NCI-H1417 (cell line): ENCODE data around the gene ST6GAL1.
"Not testable (repeated sequence)": the region's sequence is repeated elsewhere in the genome, so short reads cannot be mapped to it uniquely, and the experiment has no call there.

Source experiments
- DNase-seq, 3 experiments: peaks; one replicate each; lab custom pipeline; 2025; lab: John Stamatoyannopoulos, UW

The ST6GAL1 gene

DNA sequence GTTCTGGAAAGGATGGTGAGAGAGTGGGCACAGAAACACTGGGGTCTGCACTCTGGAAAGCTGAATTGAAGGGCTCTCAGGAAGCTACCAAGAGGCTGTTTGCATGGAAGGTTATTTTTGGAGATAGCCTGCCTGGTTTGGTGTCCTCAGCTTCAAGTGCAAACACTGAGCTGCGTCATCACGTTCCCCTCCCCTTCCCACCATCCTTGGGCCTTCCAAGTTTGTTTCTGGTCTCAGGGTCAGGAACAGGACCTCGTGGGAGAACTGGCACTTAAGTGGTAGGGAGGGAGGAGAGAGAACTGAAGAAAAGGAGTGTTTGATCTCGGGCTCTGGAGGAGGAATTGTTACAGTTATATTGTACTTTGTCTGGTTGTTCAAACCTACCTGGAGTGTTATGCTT, 10.6 kb downstream of the ST6GAL1 start:
- DNase-seq, result peak in 1 of 3 experiments; percentile 14

DNA sequence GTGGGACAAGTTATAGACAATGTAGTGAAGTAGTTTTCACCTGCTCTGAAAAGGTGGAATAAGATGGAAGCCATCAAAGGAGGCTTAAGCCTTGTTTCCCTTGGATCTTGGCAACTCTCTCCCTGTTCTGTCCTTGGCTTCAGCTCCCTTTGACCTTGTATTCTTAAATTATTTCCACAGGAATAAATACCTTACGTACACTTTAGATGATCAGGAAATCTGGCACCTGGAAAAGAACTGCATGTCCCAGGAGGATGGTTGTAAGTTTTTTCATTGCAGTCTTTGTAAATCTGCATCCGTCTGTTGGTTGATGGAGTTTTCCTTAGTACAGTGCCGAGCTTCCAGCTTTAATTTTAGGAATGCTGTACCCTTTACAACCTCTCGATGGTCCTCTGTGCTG, 11.8 kb downstream of the ST6GAL1 start:
- DNase-seq, result no peak

DNA sequence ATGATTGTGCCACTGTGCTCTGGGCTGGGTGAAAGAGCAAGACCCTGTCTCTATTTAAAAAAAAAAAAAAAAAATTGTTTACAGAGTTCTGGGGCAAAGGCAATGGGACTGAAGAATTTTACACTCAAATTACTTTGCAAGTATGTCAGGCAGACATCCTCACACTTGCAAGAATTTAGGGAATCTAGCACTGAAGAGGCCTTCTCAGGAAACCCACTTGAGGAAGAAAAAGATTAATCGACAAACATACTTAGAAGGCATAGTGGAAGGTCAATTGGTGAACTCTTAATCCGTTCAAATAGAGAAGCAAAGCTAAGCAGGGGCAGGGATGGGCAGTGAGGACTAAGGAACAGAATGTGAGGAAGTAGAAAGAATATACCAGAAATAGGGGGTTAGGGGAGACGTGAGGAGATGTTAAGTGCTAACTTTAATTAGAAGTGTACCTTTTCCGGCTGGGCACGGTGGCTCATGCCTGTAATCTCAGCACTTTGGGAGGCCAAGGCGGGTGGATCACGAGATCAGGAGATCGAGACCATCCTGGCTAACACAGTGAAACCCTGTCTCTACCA, 15.0 kb downstream of the ST6GAL1 start:
- DNase-seq, result no peak

DNA sequence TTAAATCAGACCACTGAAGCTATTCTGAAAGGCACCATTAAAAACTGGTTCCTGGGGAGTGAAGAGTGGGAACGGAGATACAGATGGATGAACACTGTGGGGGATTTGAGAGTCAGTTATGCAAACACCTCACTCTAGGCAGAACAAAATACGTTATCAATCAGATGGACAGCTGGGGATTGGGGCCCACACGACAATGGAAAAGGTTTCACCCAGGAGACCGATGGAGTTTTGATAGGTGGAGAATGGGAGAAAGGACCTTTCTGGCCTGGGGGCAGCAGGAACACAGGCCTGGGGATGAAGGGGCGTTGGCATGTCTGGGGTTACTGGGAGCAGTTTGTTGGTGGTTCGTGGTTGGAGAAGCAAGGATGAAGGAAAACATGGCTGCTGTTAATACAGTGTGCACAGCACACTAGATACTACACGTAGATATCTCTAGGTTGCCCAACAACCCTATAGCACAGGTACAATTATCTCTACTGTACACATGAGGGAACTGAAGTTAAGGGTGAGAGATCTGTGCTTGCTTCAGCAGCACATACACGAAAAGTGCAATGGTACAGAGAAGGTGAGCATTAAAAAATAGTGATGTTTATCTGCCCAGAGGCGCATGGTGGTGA, 16.5 kb downstream of the ST6GAL1 start:
- DNase-seq, result peak in 2 of 3 experiments; percentile 16 to 38

DNA sequence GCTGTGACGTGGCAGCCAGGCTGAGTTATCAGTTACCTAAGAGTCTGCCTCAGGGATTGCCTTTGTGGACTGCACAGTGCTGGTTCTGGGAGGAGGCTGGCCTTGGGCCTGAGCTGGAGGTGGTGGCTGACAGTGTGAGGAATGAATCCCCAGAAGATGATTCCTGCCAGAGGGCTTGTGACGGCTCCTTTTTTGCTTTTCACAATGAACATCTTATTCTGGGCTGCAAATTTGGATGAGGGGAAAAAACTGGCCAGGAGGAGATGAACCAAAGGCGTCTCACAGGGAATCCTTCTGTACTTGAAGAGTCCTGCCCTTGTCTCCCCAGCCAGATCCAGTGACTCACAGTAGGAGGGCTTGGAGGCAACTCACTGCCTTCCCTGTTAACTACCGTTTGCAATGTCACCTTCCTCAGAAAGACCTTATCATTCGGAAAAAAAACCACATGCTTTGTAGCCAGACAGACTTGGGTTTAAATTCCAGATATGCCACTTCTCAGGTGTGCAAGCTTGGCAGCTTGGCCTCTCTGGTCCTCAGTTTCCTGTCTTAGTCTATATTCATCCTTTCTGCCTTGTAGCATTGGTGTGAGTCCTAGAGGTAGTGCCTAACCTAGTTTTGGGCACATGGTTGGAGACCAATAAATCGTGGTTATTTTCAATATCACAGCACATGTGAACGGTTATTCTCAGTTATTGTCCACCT, 19.1 kb downstream of the ST6GAL1 start:
- DNase-seq, result no peak

DNA sequence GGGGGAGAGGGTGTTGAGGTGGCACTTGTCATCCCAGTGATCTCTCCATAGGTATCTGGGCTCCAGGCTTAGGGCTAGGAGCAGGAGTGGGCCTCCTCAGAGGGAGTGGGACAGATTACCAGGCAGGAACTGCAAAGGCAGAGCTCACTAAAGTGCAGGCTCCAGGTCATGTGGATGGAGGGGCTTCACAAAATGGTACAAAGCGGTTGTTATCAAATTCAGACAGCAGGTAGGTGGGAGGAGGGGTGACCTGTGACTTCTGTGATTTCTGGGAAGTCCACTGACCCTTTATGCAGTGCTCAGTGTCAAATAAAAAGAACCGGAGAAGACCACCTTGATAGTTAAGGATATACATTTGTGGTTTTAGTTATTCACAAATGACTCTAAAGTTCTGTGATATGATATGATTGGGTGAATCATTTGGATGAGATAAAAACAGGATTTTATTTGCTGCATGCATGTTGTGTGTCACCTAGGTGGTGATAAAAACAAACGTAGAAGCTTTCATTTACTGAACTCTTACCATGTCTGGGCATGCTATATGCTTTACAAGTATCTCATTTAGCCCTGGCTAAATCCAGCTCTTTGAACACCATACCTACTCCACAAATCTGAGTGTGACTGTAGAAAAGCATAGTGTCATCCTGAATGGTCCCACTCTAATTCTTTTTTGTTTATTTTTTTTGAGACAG, 20.2 kb downstream of the ST6GAL1 start:
- no peak for DNase-seq

DNA sequence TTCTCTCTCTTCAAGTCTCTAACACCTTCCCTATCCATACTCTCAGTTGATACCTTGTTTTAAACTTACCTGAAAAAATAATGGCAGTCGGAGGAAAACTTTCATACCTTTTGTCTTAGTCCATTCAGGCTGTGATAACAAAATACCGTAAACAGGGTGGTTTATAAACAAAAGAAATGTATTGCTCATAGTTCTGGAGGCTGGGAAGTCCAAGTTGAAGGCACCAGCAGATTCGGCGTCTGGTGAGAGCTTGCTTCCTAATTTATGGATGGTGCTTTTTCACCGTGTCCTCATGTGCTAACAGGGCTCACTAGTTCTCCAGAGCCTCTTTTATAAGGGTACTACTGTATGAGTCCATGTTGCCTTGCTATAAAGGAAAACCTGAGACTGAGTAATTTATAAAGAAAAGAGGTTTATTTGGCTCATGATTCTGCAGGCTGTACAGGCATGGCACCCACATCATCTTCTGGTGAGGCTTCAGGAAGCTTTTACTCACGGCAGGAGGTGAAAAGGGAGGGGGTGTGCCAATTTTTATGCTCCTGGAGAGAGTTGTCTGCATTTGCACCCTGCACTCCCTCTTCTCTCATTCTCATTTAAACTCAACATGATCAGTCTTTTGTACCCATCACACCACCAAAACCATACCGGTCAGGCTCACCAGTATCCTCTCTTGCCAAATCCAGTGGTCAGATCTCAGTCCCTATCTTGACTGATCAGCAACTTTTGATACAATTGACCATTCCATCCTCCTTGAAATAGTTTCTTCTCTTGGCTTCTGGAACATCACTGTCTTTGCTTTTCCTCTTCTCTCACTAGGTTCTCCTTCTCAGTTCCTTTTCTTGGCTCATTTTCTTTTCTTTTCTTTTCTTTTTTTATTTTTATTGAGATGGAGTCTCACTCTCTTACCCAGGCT, 21.6 kb downstream of the ST6GAL1 start:
- no peak for DNase-seq

DNA sequence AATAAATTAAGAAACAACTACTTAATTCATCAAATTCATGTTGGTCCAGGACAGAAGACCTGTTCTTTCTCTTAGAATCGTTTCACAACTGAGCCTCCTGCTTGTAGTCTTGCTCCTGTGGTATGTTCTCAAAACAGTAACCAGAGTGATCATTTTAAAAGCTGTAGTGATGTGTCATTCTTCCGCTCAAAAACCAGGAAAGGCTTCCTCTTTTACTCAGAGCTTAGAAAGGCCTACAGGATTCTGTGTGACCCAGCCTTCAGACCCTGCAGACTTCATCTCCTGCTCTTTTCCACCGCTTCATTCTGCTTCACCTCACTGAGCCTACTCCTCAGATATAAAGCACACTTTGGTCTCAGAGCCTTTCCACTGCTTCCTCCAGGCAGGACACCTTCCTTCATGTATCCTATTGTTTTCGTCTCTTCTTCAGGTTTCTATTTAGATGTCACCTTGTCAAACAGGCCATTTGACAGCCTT, 22.7 kb downstream of the ST6GAL1 start:
- DNase-seq, result no peak

DNA sequence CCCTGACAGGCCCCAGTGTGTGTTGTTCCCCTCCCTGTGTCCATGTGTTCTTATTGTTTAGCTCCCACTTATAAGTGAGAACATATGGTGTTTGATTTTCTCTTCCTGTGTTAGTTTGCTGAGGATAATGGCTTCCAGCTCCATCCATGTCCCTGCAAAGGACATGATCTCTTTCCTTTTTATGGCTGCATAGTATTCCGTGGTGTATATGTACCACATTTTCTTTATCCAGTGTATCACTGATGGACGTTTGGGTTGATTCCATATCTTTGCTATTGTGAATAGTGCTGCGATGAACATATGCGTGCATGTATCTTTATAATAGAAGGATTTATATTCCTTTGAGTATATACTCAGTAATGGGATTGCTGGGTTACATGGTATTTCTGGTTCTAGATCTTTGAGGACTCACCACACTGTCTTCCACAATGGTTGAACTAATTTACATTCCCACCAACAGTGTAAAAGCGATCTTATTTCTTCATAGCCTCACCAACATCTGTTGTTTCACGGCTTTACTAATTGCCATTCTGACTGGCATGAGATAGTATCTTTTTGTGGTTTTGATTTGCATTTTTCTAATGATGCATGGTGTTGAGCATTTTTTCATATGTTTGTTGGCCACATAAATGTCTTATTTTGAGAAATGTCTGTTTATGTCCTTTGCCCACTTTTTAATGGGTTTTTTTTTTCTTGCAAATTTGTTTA, 23.8 kb downstream of the ST6GAL1 start:
- not testable (repeated sequence) for DNase-seq

DNA sequence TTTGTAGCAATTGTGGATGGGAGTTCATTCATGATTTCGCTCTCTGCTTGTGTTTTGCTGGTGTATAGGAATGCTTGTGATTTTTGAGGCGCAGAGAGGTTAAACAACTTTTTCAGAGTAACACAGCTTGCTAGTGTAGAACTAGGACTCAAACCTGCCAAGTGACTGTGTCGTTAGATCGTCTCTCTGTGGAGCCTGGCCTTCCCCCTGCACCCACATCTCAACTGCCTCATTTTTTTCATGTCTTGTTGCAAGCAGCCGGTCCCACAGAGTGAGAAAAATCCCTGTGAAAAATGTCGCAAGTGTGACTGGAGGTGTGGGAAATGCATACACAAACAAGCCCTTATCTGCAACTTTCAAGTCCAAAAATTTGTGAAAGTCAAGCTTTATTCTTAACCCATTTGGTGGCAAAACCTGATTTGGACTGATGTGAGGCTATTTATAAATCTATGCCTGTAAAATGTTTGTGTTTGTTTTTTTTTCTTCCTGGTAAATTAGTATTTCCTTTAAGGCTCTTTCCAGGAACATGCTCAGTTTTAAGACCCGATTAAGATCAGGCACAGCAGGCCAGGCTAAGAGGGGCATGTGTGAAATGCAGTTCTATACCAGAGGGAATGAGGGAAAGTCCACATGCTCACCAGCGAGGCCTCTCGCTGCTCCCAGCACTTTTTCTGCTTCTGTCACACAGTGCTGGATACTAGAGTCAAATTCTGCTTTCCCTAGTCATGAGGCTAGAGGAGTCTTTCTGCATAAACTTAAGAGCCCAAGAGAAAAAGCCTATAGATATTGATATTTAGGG, 25.8 kb downstream of the ST6GAL1 start:
- DNase-seq, result no peak

DNA sequence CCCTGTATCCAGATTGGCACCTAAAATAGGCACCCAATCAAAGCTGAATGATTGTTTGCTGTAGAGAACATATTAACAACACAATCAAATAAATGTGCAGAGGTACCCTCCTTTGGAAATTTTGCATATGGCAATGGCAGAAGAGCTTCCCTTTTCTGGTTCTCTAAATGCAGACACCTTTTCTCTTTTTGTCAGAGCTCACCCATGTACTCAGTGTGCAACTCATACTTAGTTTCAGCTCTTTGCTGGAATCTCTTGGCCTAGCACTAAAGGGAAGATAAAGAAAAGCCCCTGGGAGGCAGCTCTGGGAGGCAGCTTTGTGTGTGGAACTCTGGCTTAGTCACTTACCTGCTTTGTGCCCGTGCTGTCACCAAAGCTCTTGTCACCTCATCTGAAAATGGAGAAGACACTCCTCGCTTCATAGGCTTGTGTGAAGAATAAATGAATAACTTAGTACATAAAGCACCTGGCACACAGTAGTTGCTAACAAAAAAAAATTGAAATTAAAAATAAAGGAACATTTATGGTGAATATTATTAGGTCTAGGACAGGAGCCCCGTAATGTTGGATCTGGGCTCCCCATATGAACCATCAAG, 28.8 kb downstream of the ST6GAL1 start:
- no peak for DNase-seq

DNA sequence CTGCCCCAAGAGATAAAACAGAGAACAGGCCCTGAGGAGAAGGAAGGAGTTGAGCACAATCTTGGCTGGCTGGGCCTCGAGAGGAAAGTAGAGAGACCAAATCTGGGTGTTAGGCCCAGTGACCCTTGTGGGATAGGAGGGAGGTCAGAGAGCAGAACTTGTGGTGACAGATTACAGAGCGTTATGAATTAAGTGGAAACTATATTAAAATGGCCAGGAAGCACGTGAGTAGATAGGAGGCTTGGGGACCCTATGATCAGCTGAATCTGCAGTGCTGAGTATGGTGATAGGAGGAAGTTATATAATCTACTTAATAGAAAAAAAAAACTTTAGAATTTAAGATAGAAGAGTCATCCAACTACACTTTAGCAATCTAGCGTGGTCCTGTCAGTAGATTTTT, 30.0 kb downstream of the ST6GAL1 start:
- DNase-seq, result no peak

DNA sequence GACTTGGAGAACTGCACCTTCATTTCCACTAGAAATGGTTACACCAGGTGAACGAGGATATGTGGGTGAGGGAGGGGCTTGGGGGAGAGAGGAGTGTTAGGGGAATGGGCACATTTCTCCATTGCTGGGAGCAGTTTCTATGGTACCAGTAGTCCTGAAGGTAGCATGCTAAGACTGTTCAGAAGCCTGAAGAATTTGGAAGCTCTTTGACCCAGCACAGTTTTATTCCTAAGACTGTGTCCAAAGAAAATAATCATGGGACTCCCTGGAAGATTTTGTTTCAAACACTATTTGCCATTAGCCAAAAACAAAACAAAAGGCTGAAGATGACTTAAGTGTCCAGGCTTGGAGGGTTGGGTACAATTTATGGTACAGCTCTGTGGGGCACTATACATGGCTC, 32.1 kb downstream of the ST6GAL1 start:
- no peak for DNase-seq

DNA sequence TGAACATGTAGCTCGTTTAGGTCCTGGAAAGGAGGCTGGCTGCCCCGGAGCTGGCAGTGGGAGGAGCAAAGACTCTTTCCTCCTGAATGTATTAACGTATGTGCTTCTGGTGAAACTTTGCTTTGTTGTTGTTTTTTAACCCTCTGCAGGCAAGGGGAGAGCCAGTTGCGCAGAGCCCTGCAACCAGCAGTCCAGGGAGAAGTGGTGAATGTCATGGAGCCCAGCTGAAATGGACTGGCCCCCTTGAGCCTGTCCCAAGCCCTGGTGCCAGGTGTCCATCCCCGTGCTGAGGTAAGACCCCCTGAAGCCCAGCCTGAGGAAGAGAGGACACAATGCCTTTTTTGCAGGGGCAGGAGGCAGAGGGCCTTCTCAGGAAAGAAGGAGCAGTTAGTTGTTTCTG, 33.3 kb downstream of the ST6GAL1 start:
- DNase-seq, result no peak

DNA sequence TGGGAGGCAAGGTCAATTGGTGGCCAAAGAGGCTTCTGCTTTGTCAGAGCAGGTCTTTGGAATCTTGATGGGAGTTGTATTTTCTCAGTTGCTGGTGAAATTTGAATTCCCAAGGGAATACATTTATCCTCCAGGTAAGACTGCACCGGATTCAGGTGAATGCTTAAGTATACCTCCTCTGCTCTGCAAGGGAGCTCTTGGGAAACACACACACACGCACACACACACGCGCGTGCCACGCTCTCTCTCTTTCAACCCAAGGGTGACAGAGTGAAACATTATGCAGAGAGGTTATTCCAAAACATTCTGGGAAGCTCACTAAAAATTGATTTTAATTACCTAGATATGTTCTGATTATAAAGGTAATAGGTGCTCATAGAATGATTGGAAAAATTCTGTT, 33.7 kb downstream of the ST6GAL1 start:
- peak in 1 of 3 experiments; percentile 66 for DNase-seq

DNA sequence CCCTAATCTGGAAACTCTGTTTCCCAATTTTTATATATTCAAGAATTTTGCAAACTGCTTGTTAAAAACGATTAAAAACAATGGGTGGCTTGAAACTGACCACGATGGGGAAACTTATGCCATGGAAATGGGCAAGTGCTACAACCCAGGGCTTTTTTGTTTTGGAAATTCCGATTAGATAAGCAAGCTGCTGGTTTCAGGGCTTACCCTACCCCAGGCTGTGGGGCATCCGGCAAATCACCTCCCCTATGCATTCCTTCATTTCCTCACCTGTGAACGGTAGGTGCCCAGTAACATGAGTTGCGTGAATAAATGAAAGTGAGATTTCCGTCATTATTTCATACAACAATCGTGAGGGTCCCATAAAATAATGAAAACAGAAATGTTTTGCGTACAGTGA, 34.3 kb downstream of the ST6GAL1 start:
- no peak for DNase-seq

DNA sequence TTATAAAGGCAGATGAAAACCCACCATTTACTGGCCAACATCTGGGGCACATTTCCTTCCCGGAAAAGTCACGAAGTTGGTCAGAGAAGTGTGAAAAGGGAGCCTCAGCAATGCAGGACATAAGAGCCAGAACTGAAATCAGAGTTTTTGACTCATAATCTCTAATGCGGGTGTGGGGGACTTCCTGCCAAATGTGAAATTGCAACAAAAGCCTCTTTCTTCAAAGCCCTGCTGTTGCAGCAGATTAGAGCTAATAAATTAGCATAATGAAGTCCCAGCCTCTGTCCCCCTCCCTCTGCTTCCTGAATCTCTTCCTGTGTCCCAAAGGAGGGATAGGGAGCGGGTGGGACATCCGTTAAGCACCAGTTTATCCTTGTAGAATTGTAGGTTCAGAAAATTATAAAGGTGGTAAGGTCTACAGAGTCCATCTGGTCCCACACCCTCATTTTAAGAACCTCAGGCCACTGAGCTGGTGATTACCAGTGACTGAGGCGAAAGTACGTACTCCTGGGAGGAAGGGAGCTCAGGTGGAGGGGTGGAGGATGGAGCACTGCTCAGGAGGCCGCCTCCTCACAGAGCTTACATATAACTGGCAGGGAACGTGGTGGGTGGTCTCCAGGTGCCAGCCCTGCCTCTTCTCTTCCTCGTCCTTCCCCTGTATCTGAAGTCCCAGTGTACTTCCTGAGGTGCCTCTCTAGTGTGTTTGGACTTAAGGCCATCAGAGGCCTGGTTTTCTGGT, 35.0 kb downstream of the ST6GAL1 start:
- no peak for DNase-seq

DNA sequence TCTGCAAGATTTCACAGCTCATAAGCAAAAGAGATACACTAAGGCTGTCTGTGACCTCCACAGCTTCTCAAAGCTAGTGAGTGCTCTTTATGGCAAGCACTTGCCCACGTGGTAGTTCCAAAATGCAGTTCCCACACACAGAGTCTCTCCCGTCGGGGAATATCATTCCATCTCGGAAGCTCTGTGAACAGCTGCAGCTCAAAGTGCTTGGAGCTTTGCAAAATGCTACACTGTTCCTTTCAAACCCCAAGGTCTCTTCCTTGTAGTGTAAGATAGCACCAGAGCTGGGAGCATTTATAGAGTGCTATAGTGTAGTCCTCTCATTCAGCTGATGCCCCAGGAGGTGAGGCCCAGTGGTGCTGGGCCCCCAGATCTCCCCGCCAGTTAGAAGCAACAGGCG, 36.1 kb downstream of the ST6GAL1 start:
- DNase-seq, result no peak

DNA sequence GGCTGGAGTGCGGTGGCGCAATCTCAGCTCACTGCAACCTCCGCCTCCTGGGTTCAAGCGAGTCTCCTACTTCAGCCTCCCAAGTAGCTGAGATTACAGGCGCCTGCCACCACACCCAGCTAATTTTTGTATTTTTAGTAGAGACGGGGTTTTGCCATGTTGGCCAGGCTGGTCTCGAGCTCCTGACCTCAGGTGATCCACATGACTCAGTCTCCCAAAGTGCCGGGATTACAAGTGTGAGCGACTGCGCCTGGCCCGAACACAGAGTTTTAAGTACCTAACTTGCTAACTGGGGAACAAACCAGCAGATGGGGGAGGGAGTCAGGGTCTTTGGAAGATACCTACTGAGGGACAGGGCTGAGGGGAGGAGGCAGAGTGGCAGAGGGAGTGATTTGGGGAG, 36.9 kb downstream of the ST6GAL1 start:
- not testable (repeated sequence) for DNase-seq
